ENCODE data around the gene GSG1L2. TPM values are rescaled to one million over a fixed set of nuclear protein-coding genes. Genes with fewer than 3 reads are reported as not detected.

Gene GSG1L2
- total RNA-seq, result not detected
- not detected for polyA plus RNA-seq
- long read RNA-seq, donor 1, result 0 reads
- long read RNA-seq, donor 2, result 0 reads

DNA sequence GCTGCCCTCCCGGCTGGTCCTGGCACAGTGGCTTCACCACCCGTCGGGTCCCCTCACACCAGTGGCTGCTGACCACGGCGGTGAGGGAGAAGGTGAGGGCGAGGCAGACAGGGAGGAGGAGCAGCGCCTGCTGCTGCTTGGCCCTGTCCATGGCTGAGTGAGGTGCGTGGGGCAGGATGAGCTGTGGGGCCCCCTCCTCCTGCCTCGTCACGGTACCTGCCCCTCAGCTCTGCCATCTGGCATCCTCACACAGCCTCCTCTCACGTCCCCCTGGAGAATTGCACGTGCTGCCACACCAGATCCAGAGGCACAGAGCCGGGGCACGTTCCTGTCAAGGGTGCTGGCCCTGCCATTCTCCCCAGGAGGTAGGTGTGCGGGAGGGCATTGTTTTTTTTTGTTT is at the start of gene GSG1L2:
Gene GSG1L2, minus strand, starts transcription at position 159 of the 400 bp plus-strand sequence. Its CDS starts 8 bp downstream, at position 151.
- no peaks in the 10 kb centered on the region for H3K36me3 ChIP-seq (ENCODE audit: control insufficient read depth in 1 of 2, insufficient read depth in 2 of 2, low read length in 1 of 2)
- no peaks in the 10 kb centered on the region for H3K27me3 ChIP-seq (ENCODE audit: control insufficient read depth in 1 of 2, insufficient read depth in 2 of 2, low read length in 1 of 2)
- peaks cover 2% of the 10 kb centered on the region for H3K9me3 ChIP-seq (ENCODE audit: control insufficient read depth, low read length)
- WGBS, 2 donors, result 55 to 64% methylated on average over 12 to 15 of the region's 15 CpGs
- H3K4me1 ChIP-seq (ENCODE audit: control insufficient read depth in 1 of 2, insufficient read depth in 2 of 2, low read length in 2 of 2), result no peaks in the 10 kb centered on the region
- no peak for ATAC-seq (ENCODE audit: low FRiP score)
- no peak for DNase-seq
- no peak within 1 kb of the TSS for H3K27ac ChIP-seq (ENCODE audit: low read depth in 1 of 2, low read length in 2 of 2)
- intact Hi-C loops (cut with DNase I), result no loop called here
- H3K4me3 ChIP-seq (ENCODE audit: low read length in 2 of 2), result no peak within 1 kb of the TSS

DNA sequence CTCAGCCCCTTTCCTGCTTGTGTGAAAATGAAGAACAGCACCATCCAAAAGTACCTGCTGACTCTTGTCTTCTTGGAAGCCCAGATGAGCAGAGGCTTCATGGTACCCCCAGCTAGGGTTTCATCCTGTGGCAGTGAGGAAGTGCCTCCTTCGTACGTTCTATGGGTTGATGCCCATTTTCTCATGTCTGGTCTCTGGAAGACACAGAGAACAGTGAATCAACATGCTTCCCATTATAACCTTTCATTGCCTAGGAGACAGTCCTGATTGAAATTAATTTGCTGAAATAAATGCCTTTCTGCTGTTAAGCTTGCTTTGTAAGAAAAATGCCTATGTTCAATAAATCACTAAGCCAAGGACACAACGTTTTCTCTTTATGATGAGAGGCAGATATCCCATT is 46.7 kb upstream of the GSG1L2 start:
- ATAC-seq (ENCODE audit: low FRiP score) (no peak), DNase-seq (no peak)
- intact Hi-C loops (cut with DNase I), result no loop called here
- no peaks in the 10 kb centered on the region for H3K36me3 ChIP-seq (ENCODE audit: control insufficient read depth in 1 of 2, insufficient read depth in 2 of 2, low read length in 1 of 2)
- WGBS, 2 donors, result 56 to 62% methylated on average over 3 of the region's 3 CpGs
- H3K27ac ChIP-seq (ENCODE audit: low read depth in 1 of 2, low read length in 2 of 2), result no peak overlapping the region
- peaks cover 3% of the 10 kb centered on the region for H3K9me3 ChIP-seq (ENCODE audit: control insufficient read depth, low read length)
- H3K4me1 ChIP-seq (ENCODE audit: control insufficient read depth in 1 of 2, insufficient read depth in 2 of 2, low read length in 2 of 2), result no peaks in the 10 kb centered on the region
- H3K4me3 ChIP-seq (ENCODE audit: low read length in 2 of 2), result no peak overlapping the region
- H3K27me3 ChIP-seq (ENCODE audit: control insufficient read depth in 1 of 2, insufficient read depth in 2 of 2, low read length in 1 of 2), result no peaks in the 10 kb centered on the region

DNA sequence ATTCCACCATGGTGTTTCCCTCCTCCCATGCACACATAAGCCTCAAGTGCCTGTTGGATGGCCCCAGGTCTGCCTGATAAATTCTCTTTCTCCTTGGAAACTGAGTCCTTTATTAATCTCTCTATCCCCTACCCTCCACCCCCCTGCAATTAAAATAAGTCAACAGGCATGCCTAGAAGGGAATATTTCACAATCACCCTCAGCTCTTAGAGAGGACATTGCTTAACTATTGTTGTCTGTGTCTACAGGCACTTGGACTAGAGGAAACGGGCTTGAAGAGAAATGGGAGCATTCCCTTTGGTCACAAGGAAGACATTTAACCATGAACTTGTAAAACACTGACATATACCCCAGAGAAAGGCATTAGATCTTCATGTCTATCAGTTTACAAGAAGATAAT is 43.7 kb upstream of the GSG1L2 start:
- intact Hi-C loops (cut with DNase I), result no loop called here
- no peak for DNase-seq
- H3K4me1 ChIP-seq (ENCODE audit: control insufficient read depth in 1 of 2, insufficient read depth in 2 of 2, low read length in 2 of 2), result no peaks in the 10 kb centered on the region
- H3K36me3 ChIP-seq (ENCODE audit: control insufficient read depth in 1 of 2, insufficient read depth in 2 of 2, low read length in 1 of 2), result no peaks in the 10 kb centered on the region
- peaks cover 7% of the 10 kb centered on the region for H3K9me3 ChIP-seq (ENCODE audit: control insufficient read depth, low read length)
- H3K27me3 ChIP-seq (ENCODE audit: control insufficient read depth in 1 of 2, insufficient read depth in 2 of 2, low read length in 1 of 2), result no peaks in the 10 kb centered on the region
- ATAC-seq (ENCODE audit: low FRiP score), result no peak
- no peak overlapping the region for H3K4me3 ChIP-seq (ENCODE audit: low read length in 2 of 2)
- WGBS, 2 donors, result 45% methylated on average over 1 of the region's 1 CpG
- H3K27ac ChIP-seq (ENCODE audit: low read depth in 1 of 2, low read length in 2 of 2), result no peak overlapping the region

DNA sequence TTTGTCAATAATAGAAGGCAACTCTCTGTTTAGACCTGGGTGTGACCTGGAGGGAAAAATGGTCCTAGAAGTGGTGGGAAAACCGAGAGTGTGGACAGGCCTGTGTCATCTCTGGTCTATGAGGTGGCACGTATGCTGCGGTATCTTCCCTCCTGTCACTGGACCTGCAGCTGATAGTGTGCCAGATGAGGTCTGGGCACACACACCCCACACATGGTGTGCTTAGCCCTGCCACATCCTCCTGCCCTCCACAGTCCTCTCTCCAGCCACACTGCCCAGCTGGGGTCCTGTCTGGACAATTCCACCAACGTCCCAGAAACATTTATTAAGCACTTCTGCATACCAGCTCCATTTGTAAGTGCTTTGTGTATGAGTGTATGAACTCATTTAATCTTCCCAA is 41.1 kb upstream of the GSG1L2 start:
- no peak for ATAC-seq (ENCODE audit: low FRiP score)
- Histone ChIP-seq H3K27me3 (ENCODE audit: control insufficient read depth in 1 of 2, insufficient read depth in 2 of 2, low read length in 1 of 2) (no peaks in the 10 kb centered on the region), H3K4me1 (ENCODE audit: control insufficient read depth in 1 of 2, insufficient read depth in 2 of 2, low read length in 2 of 2) (no peaks in the 10 kb centered on the region), H3K27ac (ENCODE audit: low read depth in 1 of 2, low read length in 2 of 2) (no peak overlapping the region), H3K4me3 (ENCODE audit: low read length in 2 of 2) (no peak overlapping the region), H3K9me3 (ENCODE audit: control insufficient read depth, low read length) (peaks cover 7% of the 10 kb centered on the region), H3K36me3 (ENCODE audit: control insufficient read depth in 1 of 2, insufficient read depth in 2 of 2, low read length in 1 of 2) (no peaks in the 10 kb centered on the region)
- 67 to 68% methylated on average over 4 of the region's 4 CpGs for WGBS, 2 donors
- intact Hi-C loops (cut with DNase I), result no loop called here
- DNase-seq, result no peak

DNA sequence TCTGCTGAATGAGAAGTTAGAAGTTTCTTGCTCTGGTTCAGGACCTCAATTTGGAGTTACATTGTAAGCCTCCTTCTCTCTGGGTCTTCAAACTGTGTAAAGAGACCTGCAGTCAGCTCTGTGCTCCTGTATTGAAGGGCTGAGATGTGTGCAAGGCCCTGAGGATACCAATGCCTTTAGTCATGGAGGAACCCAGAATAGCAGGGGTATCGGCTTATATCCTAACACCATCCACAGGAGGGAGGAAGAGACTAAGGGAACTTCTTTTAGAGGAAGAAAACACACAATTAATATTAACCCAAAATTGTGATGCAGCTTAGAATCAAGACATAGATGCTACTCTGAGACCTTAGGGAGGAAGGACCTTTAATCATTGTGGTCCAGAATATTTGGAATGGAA is 40.3 kb upstream of the GSG1L2 start:
- WGBS, 2 donors, result 89 to 90% methylated on average over 1 of the region's 1 CpG
- intact Hi-C loops (cut with DNase I), result no loop called here
- H3K36me3 ChIP-seq (ENCODE audit: control insufficient read depth in 1 of 2, insufficient read depth in 2 of 2, low read length in 1 of 2), result no peaks in the 10 kb centered on the region

DNA sequence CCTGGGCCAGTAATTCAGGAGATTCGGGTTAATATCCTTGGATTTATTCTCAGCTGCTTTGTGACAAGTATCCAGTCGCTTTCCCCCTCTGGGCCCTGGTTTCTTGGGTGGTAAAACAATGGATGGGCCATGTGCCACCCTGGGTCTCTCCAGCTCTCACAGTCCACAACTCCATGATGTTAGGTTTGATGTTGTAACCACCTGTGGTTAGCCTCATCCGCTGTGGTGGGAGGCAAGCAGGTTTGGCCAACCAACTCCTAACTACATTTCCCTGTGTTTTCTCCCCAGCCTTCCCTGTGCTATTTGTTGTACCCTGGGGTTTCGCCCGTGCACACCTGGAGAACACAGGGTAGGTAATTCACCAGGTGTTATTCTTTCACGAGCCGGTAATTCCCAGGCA is 39.0 kb upstream of the GSG1L2 start:
- 79 to 89% methylated on average over 7 of the region's 7 CpGs for WGBS, 2 donors
- Histone ChIP-seq H3K4me1 (ENCODE audit: control insufficient read depth in 1 of 2, insufficient read depth in 2 of 2, low read length in 2 of 2) (no peaks in the 10 kb centered on the region), H3K27ac (ENCODE audit: low read depth in 1 of 2, low read length in 2 of 2) (no peak overlapping the region), H3K9me3 (ENCODE audit: control insufficient read depth, low read length) (peaks cover 9% of the 10 kb centered on the region), H3K4me3 (ENCODE audit: low read length in 2 of 2) (no peak overlapping the region), H3K27me3 (ENCODE audit: control insufficient read depth in 1 of 2, insufficient read depth in 2 of 2, low read length in 1 of 2) (no peaks in the 10 kb centered on the region), H3K36me3 (ENCODE audit: control insufficient read depth in 1 of 2, insufficient read depth in 2 of 2, low read length in 1 of 2) (no peaks in the 10 kb centered on the region)
- DNase-seq (no peak), ATAC-seq (ENCODE audit: low FRiP score) (no peak)
- intact Hi-C loops (cut with DNase I), result no loop called here

More for the DNA sequence above, 40.3 kb upstream of the GSG1L2 start:
- no peaks in the 10 kb centered on the region for H3K4me1 ChIP-seq (ENCODE audit: control insufficient read depth in 1 of 2, insufficient read depth in 2 of 2, low read length in 2 of 2)
- no peak overlapping the region for H3K27ac ChIP-seq (ENCODE audit: low read depth in 1 of 2, low read length in 2 of 2)
- DNase-seq (no peak), ATAC-seq (ENCODE audit: low FRiP score) (no peak)
- H3K4me3 ChIP-seq (ENCODE audit: low read length in 2 of 2), result no peak overlapping the region
- no peaks in the 10 kb centered on the region for H3K27me3 ChIP-seq (ENCODE audit: control insufficient read depth in 1 of 2, insufficient read depth in 2 of 2, low read length in 1 of 2)
- H3K9me3 ChIP-seq (ENCODE audit: control insufficient read depth, low read length), result peaks cover 9% of the 10 kb centered on the region

DNA sequence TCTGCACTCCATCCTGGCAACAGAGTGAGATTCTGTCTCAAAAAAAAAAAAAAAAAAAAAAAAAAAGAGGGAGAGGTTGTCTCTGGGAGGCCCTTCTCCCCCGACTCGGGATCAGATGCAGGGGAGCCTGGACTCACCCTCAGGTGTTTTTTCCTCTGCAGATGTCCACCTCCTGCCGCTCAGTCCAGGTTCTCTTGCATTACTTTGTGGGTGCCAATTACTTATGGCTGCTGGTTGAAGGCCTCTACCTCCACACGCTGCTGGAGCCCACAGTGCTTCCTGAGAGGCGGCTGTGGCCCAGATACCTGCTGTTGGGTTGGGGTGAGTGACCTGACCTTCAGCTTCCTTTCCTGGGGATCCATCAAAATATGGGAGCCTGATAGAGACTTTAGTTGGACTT is 37.9 kb upstream of the GSG1L2 start:
- DNase-seq, result no peak

DNA sequence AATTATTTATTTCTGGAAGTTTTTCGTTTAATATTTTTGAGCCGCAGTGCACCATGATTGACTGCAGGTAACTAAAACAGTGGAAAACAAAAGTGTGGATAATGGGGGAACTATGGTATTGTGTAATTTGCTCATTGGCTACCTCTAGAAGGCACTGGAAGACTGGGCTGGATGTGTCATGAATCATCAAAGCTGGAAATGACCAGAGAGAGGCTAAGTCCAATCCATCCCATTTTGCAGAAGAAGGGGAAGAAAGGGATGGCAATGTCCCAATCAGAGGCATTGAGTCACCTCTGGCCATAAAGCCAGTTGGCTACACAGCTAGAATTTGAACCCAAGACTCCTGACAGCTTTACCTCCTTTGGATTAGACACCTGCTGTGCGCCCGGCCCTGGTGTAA is 33.2 kb upstream of the GSG1L2 start:
- intact Hi-C loops (cut with DNase I), result no loop called here
- WGBS, 2 donors, result 89 to 92% methylated on average over 4 of the region's 4 CpGs
- H3K36me3 ChIP-seq (ENCODE audit: control insufficient read depth in 1 of 2, insufficient read depth in 2 of 2, low read length in 1 of 2), result no peaks in the 10 kb centered on the region
- DNase-seq (no peak), ATAC-seq (ENCODE audit: low FRiP score) (no peak)
- peaks cover 2% of the 10 kb centered on the region for H3K9me3 ChIP-seq (ENCODE audit: control insufficient read depth, low read length)
- no peaks in the 10 kb centered on the region for H3K4me1 ChIP-seq (ENCODE audit: control insufficient read depth in 1 of 2, insufficient read depth in 2 of 2, low read length in 2 of 2)
- H3K4me3 ChIP-seq (ENCODE audit: low read length in 2 of 2), result no peak overlapping the region
- H3K27ac ChIP-seq (ENCODE audit: low read depth in 1 of 2, low read length in 2 of 2), result no peak overlapping the region
- peaks cover 0 to 1% of the 10 kb centered on the region in 2 donors for H3K27me3 ChIP-seq (ENCODE audit: control insufficient read depth in 1 of 2, insufficient read depth in 2 of 2, low read length in 1 of 2)

More for the DNA sequence above, 37.9 kb upstream of the GSG1L2 start:
- Histone ChIP-seq H3K4me3 (ENCODE audit: low read length in 2 of 2) (no peak overlapping the region), H3K27me3 (ENCODE audit: control insufficient read depth in 1 of 2, insufficient read depth in 2 of 2, low read length in 1 of 2) (no peaks in the 10 kb centered on the region), H3K4me1 (ENCODE audit: control insufficient read depth in 1 of 2, insufficient read depth in 2 of 2, low read length in 2 of 2) (no peaks in the 10 kb centered on the region), H3K27ac (ENCODE audit: low read depth in 1 of 2, low read length in 2 of 2) (no peak overlapping the region), H3K9me3 (ENCODE audit: control insufficient read depth, low read length) (peaks cover 8% of the 10 kb centered on the region), H3K36me3 (ENCODE audit: control insufficient read depth in 1 of 2, insufficient read depth in 2 of 2, low read length in 1 of 2) (no peaks in the 10 kb centered on the region)
- no peak for ATAC-seq (ENCODE audit: low FRiP score)
- intact Hi-C loops (cut with DNase I), result no loop called here
- WGBS, 2 donors, result 87 to 91% methylated on average over 5 of the region's 5 CpGs

DNA sequence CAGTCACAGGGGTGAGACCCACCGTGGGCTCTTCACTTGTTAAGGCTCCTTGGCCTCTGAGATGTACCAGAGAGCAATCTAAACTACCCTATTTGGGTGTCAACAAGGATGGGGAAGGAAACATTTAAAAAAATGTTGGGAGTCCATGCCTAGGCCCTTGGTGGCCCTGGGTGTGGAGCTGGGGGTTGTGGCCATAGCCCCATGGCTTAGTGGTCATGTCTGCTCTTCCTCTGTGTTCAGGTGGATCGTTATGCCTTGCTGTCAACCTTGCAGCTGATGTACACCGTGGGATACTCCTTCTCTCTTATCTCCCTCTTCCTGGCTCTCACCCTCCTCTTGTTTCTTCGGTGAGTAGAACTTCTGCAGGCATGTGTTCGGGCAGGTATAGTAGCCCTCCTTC is 32.4 kb upstream of the GSG1L2 start:
- intact Hi-C loops (cut with DNase I), result no loop called here
- ATAC-seq (ENCODE audit: low FRiP score) (no peak), DNase-seq (no peak)
- Histone ChIP-seq H3K27me3 (ENCODE audit: control insufficient read depth in 1 of 2, insufficient read depth in 2 of 2, low read length in 1 of 2) (peaks cover 0 to 1% of the 10 kb centered on the region in 2 donors), H3K4me1 (ENCODE audit: control insufficient read depth in 1 of 2, insufficient read depth in 2 of 2, low read length in 2 of 2) (no peaks in the 10 kb centered on the region), H3K9me3 (ENCODE audit: control insufficient read depth, low read length) (peaks cover 2% of the 10 kb centered on the region), H3K4me3 (ENCODE audit: low read length in 2 of 2) (no peak overlapping the region), H3K27ac (ENCODE audit: low read depth in 1 of 2, low read length in 2 of 2) (no peak overlapping the region), H3K36me3 (ENCODE audit: control insufficient read depth in 1 of 2, insufficient read depth in 2 of 2, low read length in 1 of 2) (no peaks in the 10 kb centered on the region)
- WGBS, 2 donors, result 76 to 78% methylated on average over 5 of the region's 5 CpGs

Data from aorta (tissue), 5 donors.